Endodermal cell (in vitro differentiated cells): Measurements from ENCODE around the gene TUBB3. TPM values are rescaled to one million over a fixed set of nuclear protein-coding genes. Genes with fewer than 3 reads are reported as not detected.

Experiments used
- DNase-seq: peaks from one replicate; pipeline ENCODE4 v3.0.0-alpha.2; 2017
- H3K27ac ChIP-seq: 2 replicates; pipeline ENCODE4 v1.5.1; 2013; ENCODE audit warnings: mild to moderate bottlenecking, low read depth, low read length, moderate library complexity
- H3K27me3 ChIP-seq: 2 replicates; pipeline ENCODE4 v1.6.1; 2013; ENCODE audit warnings: mild to moderate bottlenecking, low read length, moderate library complexity; ENCODE audit not compliant: insufficient read depth, control insufficient read depth, poor library complexity, severe bottlenecking
- H3K36me3 ChIP-seq: 2 replicates; pipeline ENCODE4 v1.7.0; 2013; ENCODE audit warnings: mild to moderate bottlenecking, low read length, moderate library complexity; ENCODE audit not compliant: control insufficient read depth, insufficient read depth
- H3K4me1 ChIP-seq: one replicate; pipeline ENCODE4 v1.7.0; 2013; ENCODE audit warnings: low read length; ENCODE audit not compliant: control insufficient read depth, insufficient read depth
- H3K4me3 ChIP-seq: 2 replicates; pipeline ENCODE4 v1.5.1; 2013; ENCODE audit warnings: mild to moderate bottlenecking, low read length, moderate library complexity
- H3K9ac ChIP-seq: 2 replicates; pipeline ENCODE4 v1.6.1; 2013; ENCODE audit warnings: mild to moderate bottlenecking, low read length, moderate library complexity; ENCODE audit not compliant: poor library complexity, severe bottlenecking; ENCODE audit errors: extremely low read depth
- H3K9me3 ChIP-seq: 2 replicates; pipeline ENCODE4 v1.6.1; 2013; ENCODE audit warnings: mild to moderate bottlenecking, low read length, moderate library complexity; ENCODE audit not compliant: control insufficient read depth
- H3K27ac Mint-ChIP-seq: 2 replicates; pipeline ENCODE4 v1.8.0; 2020; ENCODE audit warnings: mixed read lengths
- H3K27me3 Mint-ChIP-seq: 2 replicates; pipeline ENCODE4 v1.8.0; 2021; ENCODE audit warnings: mild to moderate bottlenecking, mixed read lengths; ENCODE audit not compliant: insufficient read depth
- H3K36me3 Mint-ChIP-seq: 2 replicates; pipeline ENCODE4 v1.8.0; 2020; ENCODE audit warnings: low read depth, mixed read lengths
- H3K4me1 Mint-ChIP-seq: 2 replicates; pipeline ENCODE4 v1.8.0; 2020; ENCODE audit warnings: mixed read lengths
- H3K4me3 Mint-ChIP-seq: 2 replicates; pipeline ENCODE4 v1.8.0; 2020; ENCODE audit warnings: mild to moderate bottlenecking, moderate library complexity, mixed read lengths
- H3K9me3 Mint-ChIP-seq: 2 replicates; pipeline ENCODE4 v1.8.0; 2020; ENCODE audit warnings: mild to moderate bottlenecking, mixed read lengths
- WGBS, 2 experiments: methylation state at CpG; one replicate each; pipeline versions ENCODE4 v1.1.5 to v1.1.7; 2013; ENCODE audit warnings: missing lambda C conversion rate in 2 of 2, mixed read lengths in 1 of 2; ENCODE audit not compliant: insufficient coverage in 1 of 2, insufficient read length in 1 of 2; 5-methylcytosine and 5-hydroxymethylcytosine counted together
- total RNA-seq, 2 donors: library from RNA; stranded (reverse); fragmentation: NEBNext Ultra II Directional in 1 of 2; extraction: Animal tissue kit (Norgen Biotek cat#: 25700) in 1 of 2; gene quantifications; 2 replicates in 1 of 2; 3 replicates in 1 of 2; pipeline ENCODE4 v1.2.1, GENCODE V29; 2021
- TF ChIP-seq, protein P1 (sequence below): fragments of 200-600 bp; sonication (generic); conservative IDR thresholded peaks from 2 replicates; pipeline ENCODE4 v1.5.0; 2021; ENCODE audit warnings: antibody characterized with exemption, mild to moderate bottlenecking

The TUBB3 gene
- total RNA-seq, 2 donors from 2014 or later: 109 to 140 TPM

DNA sequence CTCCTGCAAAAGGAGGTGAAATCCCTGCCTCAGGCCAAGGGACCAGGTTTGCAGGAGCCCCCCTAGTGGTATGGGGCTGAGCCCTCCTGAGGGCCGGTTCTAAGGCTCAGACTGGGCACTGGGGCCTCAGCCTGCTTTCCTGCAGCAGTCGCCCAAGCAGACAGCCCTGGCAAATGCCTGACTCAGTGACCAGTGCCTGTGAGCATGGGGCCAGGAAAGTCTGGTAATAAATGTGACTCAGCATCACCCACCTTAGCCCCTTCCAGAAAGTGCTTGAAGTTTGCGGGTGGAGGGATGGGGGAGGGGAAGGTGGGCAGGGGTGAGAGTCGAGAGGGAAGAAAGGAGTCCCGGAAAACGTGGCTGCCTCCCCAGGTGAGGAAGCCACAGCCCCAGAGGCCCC lies 2.4 kb upstream of the TUBB3 start:
- H3K27ac ChIP-seq: no peak overlapping the region

DNA sequence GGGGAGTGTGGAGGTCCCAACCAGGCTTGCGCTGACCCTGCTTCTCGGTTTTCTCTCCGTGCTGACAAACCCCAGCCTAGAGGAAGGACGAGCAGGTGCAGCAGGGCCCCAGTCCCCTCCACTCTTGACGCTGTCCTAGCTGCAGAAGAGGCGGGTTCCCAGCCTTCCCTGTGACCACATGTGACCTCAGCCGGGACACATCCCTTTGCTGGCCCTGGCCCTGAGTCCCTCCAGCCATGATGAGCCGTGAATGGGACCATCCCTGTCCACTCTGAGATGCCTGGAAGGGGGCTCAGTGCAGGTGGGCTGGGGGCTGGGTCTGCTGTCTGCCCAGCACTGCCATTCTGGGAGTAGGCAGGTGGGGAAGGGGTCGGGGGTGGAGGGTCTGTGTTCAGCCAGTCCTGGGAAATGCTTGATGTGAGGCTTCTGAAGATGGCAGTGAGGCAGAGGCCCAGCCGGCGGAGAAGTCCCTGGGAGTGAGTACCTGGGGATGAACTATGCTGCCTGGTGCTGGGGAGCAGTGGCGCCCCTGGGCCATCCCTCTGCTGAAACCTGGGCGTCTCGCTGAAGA lies 1.9 kb upstream of the TUBB3 start:
- Histone ChIP-seq H3K4me1 (no peaks in the 10 kb centered on the region), H3K36me3 (no peaks in the 10 kb centered on the region), H3K27me3 (no peaks in the 10 kb centered on the region), H3K9me3 (no peaks in the 10 kb centered on the region), H3K4me3 (peak overlapping the region; percentile 88), H3K27ac (peak overlapping the region; percentile 93), H3K9ac (no peak overlapping the region)
- Mint-ChIP-seq H3K9me3 (no peaks in the 10 kb centered on the region), H3K27me3 (peaks cover 37% of the 10 kb centered on the region), H3K27ac (no peak overlapping the region), H3K4me1 (peaks cover 14% of the 10 kb centered on the region), H3K4me3 (peak overlapping the region; percentile 79), H3K36me3 (no peaks in the 10 kb centered on the region)
- TF ChIP-seq, protein P1, sequence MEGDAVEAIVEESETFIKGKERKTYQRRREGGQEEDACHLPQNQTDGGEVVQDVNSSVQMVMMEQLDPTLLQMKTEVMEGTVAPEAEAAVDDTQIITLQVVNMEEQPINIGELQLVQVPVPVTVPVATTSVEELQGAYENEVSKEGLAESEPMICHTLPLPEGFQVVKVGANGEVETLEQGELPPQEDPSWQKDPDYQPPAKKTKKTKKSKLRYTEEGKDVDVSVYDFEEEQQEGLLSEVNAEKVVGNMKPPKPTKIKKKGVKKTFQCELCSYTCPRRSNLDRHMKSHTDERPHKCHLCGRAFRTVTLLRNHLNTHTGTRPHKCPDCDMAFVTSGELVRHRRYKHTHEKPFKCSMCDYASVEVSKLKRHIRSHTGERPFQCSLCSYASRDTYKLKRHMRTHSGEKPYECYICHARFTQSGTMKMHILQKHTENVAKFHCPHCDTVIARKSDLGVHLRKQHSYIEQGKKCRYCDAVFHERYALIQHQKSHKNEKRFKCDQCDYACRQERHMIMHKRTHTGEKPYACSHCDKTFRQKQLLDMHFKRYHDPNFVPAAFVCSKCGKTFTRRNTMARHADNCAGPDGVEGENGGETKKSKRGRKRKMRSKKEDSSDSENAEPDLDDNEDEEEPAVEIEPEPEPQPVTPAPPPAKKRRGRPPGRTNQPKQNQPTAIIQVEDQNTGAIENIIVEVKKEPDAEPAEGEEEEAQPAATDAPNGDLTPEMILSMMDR: no peak
- peak; percentile 72 for DNase-seq
- 50 to 64% methylated on average over 12 to 14 of the region's 14 CpGs for WGBS, 2 experiments

More for the DNA sequence above, 2.4 kb upstream of the TUBB3 start:
- TF ChIP-seq, protein P1: no peak
- Histone ChIP-seq H3K9me3 (no peaks in the 10 kb centered on the region), H3K36me3 (no peaks in the 10 kb centered on the region), H3K27me3 (no peaks in the 10 kb centered on the region), H3K9ac (no peak overlapping the region), H3K4me3 (no peak overlapping the region), H3K4me1 (no peaks in the 10 kb centered on the region)
- H3K9me3 Mint-ChIP-seq: no peaks in the 10 kb centered on the region
- 73 to 89% methylated on average over 2 to 6 of the region's 6 CpGs for whole genome bisulfite sequencing, 2 experiments
- peak overlapping the region; percentile 79 for H3K4me3 Mint-ChIP-seq
- no peak for DNase-seq
- H3K36me3 Mint-ChIP-seq: no peaks in the 10 kb centered on the region
- no peak overlapping the region for H3K27ac Mint-ChIP-seq
- peaks cover 37% of the 10 kb centered on the region for H3K27me3 Mint-ChIP-seq
- peaks cover 14% of the 10 kb centered on the region for H3K4me1 Mint-ChIP-seq

DNA sequence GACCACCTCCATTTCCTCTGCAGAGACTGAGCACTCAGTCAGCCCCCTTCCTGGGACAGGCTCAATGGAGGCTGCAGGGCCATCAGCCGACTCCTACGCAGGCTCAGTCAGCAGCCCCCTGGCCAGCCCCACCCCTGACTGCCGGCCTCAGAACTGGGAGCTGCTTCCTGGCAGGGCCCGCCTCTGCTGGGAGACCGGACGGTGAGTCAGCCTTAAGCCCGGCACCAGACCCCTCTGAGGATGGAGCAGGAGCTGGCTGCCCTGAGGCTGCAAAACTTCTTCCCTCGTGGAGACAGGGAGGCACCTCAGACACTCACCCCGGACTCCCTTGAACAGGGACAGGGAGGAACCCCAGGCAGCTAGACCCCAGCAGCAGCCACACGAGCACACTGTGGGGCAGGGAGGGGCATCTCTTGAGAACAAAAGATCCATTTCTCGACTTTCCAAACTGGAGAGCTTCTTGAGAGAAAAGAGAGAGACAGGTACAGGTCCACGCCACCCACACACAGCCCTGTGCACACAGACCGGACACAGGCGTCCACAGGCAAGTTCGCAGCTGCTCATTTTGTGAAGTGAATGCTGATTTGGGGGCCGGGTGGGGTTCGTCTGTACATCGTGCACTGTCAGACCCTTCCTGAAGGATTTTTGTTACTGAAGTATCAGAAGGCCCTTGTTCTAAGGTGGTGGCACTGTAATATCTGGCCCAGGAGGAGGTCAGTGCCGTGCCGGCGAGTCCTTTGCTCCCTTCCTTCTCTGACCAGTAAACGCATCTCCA lies 1.3 kb upstream of the TUBB3 start:
- Histone ChIP-seq H3K4me3 (peak overlapping the region; percentile 88), H3K36me3 (no peaks in the 10 kb centered on the region), H3K4me1 (no peaks in the 10 kb centered on the region), H3K27ac (peak overlapping the region; percentile 93), H3K9ac (peak overlapping the region; percentile 66), H3K27me3 (no peaks in the 10 kb centered on the region), H3K9me3 (no peaks in the 10 kb centered on the region)
- TF ChIP-seq, protein P1: no peak
- no peaks in the 10 kb centered on the region for H3K9me3 Mint-ChIP-seq
- WGBS, 2 experiments: 9% methylated on average over 10 to 22 of the region's 22 CpGs
- no peaks in the 10 kb centered on the region for H3K36me3 Mint-ChIP-seq
- H3K4me3 Mint-ChIP-seq: peak overlapping the region; percentile 79
- H3K27me3 Mint-ChIP-seq: peaks cover 37% of the 10 kb centered on the region
- peak; percentile 89 for DNase-seq
- peaks cover 14% of the 10 kb centered on the region for H3K4me1 Mint-ChIP-seq
- H3K27ac Mint-ChIP-seq: peak overlapping the region; percentile 92
